NCI-H2029 (cell line): ENCODE data around the gene MKRN3.
"Not testable (repeated sequence)": the region's sequence is repeated elsewhere in the genome, so short reads cannot be mapped to it uniquely, and the experiment has no call there.

Experiments
- DNase-seq: peaks from one replicate; lab custom pipeline; 2025; lab: John Stamatoyannopoulos, UW

Gene MKRN3

DNA sequence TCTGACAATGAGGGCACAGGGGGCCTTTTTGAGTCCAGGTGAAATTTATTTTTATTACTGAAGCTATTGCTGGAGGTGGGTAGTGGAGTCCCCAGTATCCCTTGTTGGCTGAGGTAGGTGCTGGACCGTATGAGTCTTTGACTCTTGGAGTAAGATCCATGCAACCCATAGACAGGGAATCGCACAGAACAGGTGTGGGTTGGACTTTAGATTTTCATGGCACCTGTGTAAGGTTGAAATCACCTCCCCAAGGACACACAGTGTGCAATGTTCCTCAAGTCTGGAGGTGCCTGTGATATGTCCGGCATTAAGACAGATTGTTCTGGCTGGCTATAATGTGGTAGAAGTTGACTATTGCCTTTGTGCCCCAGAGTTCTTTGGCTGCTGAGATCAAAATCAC lies 23.5 kb downstream of the MKRN3 start:
- DNase-seq = no peak

DNA sequence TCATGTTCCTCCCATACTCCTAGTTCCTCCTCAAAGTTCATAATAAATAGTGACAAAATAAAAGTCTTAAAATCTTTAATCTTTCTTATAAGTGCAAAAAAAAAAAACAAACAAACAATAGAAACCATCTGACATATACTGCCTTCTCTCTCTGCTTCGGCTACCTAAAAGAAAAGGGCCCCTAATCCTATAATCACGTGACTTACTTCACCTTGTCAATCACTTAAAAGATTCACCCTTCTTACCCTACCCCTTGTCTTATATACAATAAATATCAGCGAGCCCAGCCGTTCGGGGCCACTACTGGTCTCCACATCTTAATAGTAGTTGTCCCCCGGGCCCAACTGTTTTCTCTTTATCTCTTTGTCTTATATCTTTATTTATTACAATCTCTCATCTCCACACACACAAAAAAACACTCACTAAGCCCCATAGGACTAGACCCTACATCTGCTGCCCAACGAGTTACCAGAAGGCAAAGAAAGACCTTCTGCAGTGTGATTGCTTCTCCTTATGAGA lies 28.8 kb downstream of the MKRN3 start:
- DNase-seq = no peak

DNA sequence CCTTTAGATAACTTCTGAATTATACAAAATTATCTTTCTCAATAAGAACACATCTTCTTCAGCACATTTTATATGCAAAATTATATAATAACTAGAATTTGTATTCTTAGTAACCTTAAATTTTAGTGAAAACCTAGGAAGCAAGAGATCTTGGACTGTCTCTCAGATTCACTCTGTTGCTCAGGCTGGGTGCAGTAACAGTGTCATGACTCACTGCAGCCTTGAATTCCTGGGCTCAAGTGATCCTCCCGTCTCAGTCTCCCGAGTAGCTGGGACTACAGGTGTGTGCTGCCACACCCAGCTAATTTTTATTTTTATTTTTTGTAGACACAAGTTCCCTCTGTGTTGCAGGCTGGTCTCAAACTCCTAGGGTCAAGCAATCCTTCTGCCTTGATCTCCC lies 29.9 kb downstream of the MKRN3 start:
- no peak for DNase-seq

DNA sequence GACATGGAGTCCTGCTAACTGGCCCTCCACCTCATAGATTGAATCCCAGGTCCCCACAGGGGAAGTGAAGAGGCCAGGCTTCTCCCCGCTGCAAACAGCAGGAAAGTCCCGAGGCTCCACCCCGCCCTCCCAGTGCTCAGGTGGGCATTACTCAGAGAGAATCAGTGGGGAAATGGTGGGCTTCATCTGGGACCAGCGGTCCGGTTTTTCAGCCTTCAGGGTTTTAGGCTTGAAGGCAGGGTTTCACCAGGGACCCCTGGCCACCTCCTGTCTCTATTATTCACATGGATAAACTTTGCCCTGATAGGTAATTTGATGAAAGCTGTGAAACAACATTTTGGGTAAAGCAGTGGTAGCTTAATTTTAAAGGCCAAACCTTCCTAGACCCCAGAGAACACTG lies 31.3 kb downstream of the MKRN3 start:
- no peak for DNase-seq

DNA sequence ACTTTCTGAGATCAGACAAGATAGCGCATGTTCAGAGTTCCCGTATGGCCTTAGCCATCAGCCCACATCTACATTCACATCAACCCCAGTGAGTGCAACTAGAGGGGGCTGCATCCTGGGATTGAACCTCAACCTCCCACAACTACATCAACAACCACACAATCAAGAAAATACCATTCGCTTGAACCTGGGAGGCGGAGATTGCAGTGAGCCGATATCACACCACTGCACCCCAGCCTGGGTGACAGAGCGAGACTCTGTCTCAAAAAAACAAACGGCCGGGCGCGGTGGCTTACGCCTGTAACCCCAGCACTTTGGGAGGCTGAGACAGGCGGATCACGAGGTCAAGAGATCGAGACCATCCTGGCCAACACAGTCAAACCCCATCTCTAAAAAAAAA lies 31.8 kb downstream of the MKRN3 start:
- not testable (repeated sequence) for DNase-seq

DNA sequence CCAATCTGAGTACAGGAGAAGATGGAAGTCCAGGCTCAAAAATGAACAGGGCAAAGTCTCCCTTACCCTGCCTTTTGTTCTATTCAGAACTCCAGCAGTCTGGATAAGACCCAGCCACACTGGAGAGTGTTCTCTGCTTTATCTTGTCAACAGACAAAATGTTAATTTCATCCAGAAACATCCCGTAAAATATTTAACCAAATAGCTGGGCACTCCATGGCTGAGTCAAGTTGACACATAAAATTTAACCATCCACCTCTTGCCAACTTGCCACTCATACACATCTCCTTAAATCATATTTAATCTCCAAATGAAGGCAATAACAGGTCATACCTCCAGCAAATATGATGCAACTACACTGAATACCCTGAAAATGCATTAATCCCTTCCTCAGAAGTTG lies 33.6 kb downstream of the MKRN3 start:
- DNase-seq = no peak

DNA sequence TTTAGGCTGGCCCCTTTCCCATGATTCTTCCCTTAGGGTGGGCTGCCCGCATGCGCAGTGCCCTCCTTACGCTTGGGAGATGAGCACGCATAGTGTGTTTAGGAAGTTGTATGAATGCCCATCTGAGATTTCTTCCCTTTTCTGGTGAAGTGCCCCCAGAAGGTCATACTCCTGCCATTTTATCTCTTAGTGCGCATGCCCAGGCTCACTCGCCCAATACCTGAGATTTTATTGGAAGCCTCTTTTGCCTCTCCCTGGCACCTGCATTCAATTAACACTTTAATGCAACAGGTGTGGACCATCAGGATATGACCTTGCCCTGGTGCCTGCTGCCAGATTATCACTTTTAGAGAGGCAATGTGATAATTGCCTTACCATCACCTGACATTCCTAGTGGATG lies 36.6 kb downstream of the MKRN3 start:
- DNase-seq = no peak

DNA sequence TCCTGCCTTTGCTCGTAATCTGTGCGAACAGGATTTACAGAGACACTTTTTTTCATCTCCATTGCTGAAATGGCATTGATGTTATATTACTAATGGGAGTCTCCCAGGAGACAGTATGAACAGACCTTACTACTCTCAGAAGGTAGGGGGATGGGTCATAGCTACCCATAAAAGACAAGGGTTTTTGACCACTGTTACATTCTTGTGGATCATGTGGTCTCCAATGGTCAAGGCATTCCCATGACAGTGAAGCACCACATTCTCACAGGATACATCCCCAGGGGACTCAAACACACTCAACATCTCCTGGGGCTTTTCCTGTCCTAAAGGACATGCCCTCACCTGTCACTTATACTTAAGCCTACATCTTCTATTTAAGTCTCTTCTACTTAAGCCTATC lies 40.8 kb downstream of the MKRN3 start:
- DNase-seq = no peak

DNA sequence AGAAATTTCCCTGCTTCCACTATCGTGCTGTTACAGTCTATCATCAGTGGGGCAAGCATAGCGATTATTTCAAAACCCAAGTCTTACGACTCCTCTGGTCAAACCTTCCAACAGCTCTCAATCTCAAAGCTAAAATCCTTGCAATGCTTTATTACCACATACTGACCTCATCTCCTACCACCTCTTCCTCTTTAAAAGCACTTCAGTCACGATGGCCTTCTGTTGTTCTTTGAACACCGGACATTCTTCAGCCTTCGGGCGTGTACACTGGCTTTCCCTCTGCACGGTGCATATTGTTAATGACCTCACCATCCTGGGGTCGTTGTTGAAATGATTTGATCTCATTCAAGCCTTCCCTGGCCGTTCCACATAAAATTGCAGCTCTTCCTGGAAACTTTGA lies 51.1 kb downstream of the MKRN3 start:
- no peak for DNase-seq
